ENCODE measurements around the gene RIC8B.

- TF ChIP-seq CTCF (IDR thresholded peaks at IDR 0.05; ENCODE audit: low read length) = no peak
- TF ChIP-seq EZH2 (optimal IDR thresholded peaks at IDR 0.05; ENCODE audit: low read depth, low read length) = no peak
Observed at GRCh38 chr12:106906715-106907114, 132.2 kb downstream of the RIC8B start.

Measured in MM.1S (cell line).